ENCODE data around the gene GCGR. TPM values are rescaled to one million over a fixed set of nuclear protein-coding genes. Genes with fewer than 3 reads are reported as not detected.

Gene GCGR
- total RNA-seq, 1 donor from 2014 or later: not detected

DNA sequence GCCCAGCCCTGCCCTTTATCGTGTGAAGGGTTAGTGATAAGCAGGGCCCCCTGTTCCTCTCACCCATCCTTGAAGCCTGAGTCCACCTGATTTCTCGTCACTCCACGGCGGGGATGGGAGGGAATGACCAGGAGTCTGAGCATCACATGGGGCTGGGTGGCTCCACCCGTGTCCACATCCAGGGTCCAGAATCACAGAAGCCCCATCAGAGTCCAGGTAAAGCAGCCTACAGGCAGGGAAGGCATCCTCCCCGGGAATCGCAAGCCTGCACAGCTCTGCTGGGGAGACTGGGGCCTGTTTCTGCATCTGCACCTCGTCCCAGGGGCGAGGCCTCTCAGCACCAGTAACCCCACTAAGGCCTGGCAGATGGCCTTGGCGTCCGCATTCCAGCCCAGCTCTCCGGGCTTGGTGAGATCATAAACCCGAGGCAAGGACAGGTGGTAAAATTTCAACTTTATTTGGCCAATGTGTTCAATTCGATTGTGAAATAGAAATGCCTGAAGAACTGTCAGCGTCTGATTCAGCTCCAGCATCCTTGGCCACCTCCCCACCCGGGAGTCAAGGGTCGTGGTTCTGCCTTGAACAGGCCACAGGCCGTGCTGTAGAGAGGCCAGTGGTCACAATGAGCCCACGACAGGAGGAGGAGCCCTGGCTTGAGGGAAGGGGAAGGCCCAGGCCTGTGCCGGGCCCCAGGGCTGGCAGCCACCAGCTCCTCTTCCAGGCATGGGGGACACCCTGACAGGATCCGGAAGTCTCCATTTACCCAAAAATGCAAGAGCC, 39.0 kb downstream of the GCGR start:
- no peaks in the 10 kb centered on the region for H3K4me1 ChIP-seq (ENCODE audit: insufficient read depth, low read length)
- no peak overlapping the region for H3K9ac ChIP-seq (ENCODE audit: low read length)
- H3K27me3 ChIP-seq (ENCODE audit: insufficient read depth, low read length): no peaks in the 10 kb centered on the region
- no peak overlapping the region for H3K4me3 ChIP-seq (ENCODE audit: insufficient read depth, low read depth, low read length)
- no peak overlapping the region for H2AFZ ChIP-seq (ENCODE audit: low read depth, low read length)
- peaks cover 5% of the 10 kb centered on the region for H3K79me2 ChIP-seq (ENCODE audit: insufficient read depth, low read length)
- Mint-ChIP-seq H3K4me1 (ENCODE audit: low read depth, unreplicated experiment) (no peaks in the 10 kb centered on the region), H3K36me3 (ENCODE audit: low read depth, unreplicated experiment) (peaks cover 11% of the 10 kb centered on the region), H3K4me3 (ENCODE audit: unreplicated experiment) (no peak overlapping the region), H3K9me3 (ENCODE audit: unreplicated experiment) (no peaks in the 10 kb centered on the region), H3K27me3 (ENCODE audit: low read depth, unreplicated experiment) (no peaks in the 10 kb centered on the region), H3K27ac (ENCODE audit: unreplicated experiment) (no peak overlapping the region)
- no peak for DNase-seq (ENCODE audit: low read depth)
- H3K9me3 ChIP-seq (ENCODE audit: insufficient read depth, low read depth, low read length): no peaks in the 10 kb centered on the region
- H3K36me3 ChIP-seq (ENCODE audit: insufficient read depth, low read length): peaks cover 35% of the 10 kb centered on the region
- no peak overlapping the region for H3K4me2 ChIP-seq (ENCODE audit: low read length)
- FAIRE-seq: no peak
- peaks cover 63% of the 10 kb centered on the region for H4K20me1 ChIP-seq (ENCODE audit: insufficient read depth, low read length)
- H3K27ac ChIP-seq (ENCODE audit: low read depth, low read length): no peak overlapping the region
- TF ChIP-seq EZH2 (IDR thresholded peaks at IDR 0.05; ENCODE audit: insufficient read depth, low read length): no peak
- TF ChIP-seq, protein P1, sequence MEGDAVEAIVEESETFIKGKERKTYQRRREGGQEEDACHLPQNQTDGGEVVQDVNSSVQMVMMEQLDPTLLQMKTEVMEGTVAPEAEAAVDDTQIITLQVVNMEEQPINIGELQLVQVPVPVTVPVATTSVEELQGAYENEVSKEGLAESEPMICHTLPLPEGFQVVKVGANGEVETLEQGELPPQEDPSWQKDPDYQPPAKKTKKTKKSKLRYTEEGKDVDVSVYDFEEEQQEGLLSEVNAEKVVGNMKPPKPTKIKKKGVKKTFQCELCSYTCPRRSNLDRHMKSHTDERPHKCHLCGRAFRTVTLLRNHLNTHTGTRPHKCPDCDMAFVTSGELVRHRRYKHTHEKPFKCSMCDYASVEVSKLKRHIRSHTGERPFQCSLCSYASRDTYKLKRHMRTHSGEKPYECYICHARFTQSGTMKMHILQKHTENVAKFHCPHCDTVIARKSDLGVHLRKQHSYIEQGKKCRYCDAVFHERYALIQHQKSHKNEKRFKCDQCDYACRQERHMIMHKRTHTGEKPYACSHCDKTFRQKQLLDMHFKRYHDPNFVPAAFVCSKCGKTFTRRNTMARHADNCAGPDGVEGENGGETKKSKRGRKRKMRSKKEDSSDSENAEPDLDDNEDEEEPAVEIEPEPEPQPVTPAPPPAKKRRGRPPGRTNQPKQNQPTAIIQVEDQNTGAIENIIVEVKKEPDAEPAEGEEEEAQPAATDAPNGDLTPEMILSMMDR (IDR thresholded peaks at IDR 0.05; ENCODE audit: insufficient read depth, low read depth, low read length): no peak

- H3K36me3 ChIP-seq (ENCODE audit: insufficient read depth, low read length): peaks cover 38% of the 10 kb centered on the region
- no peak overlapping the region for H3K4me2 ChIP-seq (ENCODE audit: low read length)
- no peaks in the 10 kb centered on the region for H3K4me1 ChIP-seq (ENCODE audit: insufficient read depth, low read length)
- peaks cover 8% of the 10 kb centered on the region for H3K79me2 ChIP-seq (ENCODE audit: insufficient read depth, low read length)
- no peak overlapping the region for H3K4me3 ChIP-seq (ENCODE audit: insufficient read depth, low read depth, low read length)
- H3K9ac ChIP-seq (ENCODE audit: low read length): no peak overlapping the region
- H3K9me3 ChIP-seq (ENCODE audit: insufficient read depth, low read depth, low read length): no peaks in the 10 kb centered on the region
- H2AFZ ChIP-seq (ENCODE audit: low read depth, low read length): no peak overlapping the region
- Mint-ChIP-seq H3K4me1 (ENCODE audit: low read depth, unreplicated experiment) (no peaks in the 10 kb centered on the region), H3K9me3 (ENCODE audit: unreplicated experiment) (no peaks in the 10 kb centered on the region), H3K27ac (ENCODE audit: unreplicated experiment) (no peak overlapping the region), H3K4me3 (ENCODE audit: unreplicated experiment) (no peak overlapping the region), H3K36me3 (ENCODE audit: low read depth, unreplicated experiment) (peaks cover 13% of the 10 kb centered on the region), H3K27me3 (ENCODE audit: low read depth, unreplicated experiment) (no peaks in the 10 kb centered on the region)
- no peak overlapping the region for H3K27ac ChIP-seq (ENCODE audit: low read depth, low read length)
- peaks cover 66% of the 10 kb centered on the region for H4K20me1 ChIP-seq (ENCODE audit: insufficient read depth, low read length)
- no peak for FAIRE-seq
- TF ChIP-seq, protein P1 (IDR thresholded peaks at IDR 0.05; ENCODE audit: insufficient read depth, low read depth, low read length): no peak
- TF ChIP-seq EZH2 (IDR thresholded peaks at IDR 0.05; ENCODE audit: insufficient read depth, low read length): no peak
- DNase-seq (ENCODE audit: low read depth): no peak
- H3K27me3 ChIP-seq (ENCODE audit: insufficient read depth, low read length): no peaks in the 10 kb centered on the region
These were observed 39.9 kb downstream of the GCGR start for GRCh38 chr17:81843713-81844326.

Data from astrocyte (in vitro differentiated cells and primary cell).